Measurements from ENCODE around the gene WNT3A.
A peak's percentile ranks its signal among the peaks of the same experiment; 100 is the strongest.

Gene WNT3A

GRCh38 chr1:228013131-228013934 is 6.5 kb downstream of the WNT3A start:
- no peak overlapping the region for H3K4me3 ChIP-seq (replicated peaks in 1 of 2; ENCODE audit: low read depth in 2 of 2, low read length in 2 of 2)
- DNase-seq (ENCODE audit: low read depth in 2 of 2), result no peak
- TF ChIP-seq, protein P1, sequence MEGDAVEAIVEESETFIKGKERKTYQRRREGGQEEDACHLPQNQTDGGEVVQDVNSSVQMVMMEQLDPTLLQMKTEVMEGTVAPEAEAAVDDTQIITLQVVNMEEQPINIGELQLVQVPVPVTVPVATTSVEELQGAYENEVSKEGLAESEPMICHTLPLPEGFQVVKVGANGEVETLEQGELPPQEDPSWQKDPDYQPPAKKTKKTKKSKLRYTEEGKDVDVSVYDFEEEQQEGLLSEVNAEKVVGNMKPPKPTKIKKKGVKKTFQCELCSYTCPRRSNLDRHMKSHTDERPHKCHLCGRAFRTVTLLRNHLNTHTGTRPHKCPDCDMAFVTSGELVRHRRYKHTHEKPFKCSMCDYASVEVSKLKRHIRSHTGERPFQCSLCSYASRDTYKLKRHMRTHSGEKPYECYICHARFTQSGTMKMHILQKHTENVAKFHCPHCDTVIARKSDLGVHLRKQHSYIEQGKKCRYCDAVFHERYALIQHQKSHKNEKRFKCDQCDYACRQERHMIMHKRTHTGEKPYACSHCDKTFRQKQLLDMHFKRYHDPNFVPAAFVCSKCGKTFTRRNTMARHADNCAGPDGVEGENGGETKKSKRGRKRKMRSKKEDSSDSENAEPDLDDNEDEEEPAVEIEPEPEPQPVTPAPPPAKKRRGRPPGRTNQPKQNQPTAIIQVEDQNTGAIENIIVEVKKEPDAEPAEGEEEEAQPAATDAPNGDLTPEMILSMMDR (IDR thresholded peaks at IDR 0.05; ENCODE audit: low read depth, low read length), result no peak

GRCh38 chr1:228013935-228014930 is 7.4 kb downstream of the WNT3A start:
- DNase-seq (ENCODE audit: low read depth in 2 of 2), result peak; percentile 61 to 76
- H3K4me3 ChIP-seq (replicated peaks in 1 of 2; ENCODE audit: low read depth in 2 of 2, low read length in 2 of 2), result no peak overlapping the region
- TF ChIP-seq, protein P1 (IDR thresholded peaks at IDR 0.05; ENCODE audit: low read depth, low read length), result no peak

- H3K4me3 ChIP-seq (replicated peaks in 1 of 2; ENCODE audit: low read depth in 2 of 2, low read length in 2 of 2), result no peak overlapping the region
- DNase-seq (ENCODE audit: low read depth in 2 of 2), result peak; percentile 48 to 74
- TF ChIP-seq, protein P1 (IDR thresholded peaks at IDR 0.05; ENCODE audit: low read depth, low read length), result no peak
These were observed 8.7 kb downstream of the WNT3A start for GRCh38 chr1:228015276-228016180.

DNA sequence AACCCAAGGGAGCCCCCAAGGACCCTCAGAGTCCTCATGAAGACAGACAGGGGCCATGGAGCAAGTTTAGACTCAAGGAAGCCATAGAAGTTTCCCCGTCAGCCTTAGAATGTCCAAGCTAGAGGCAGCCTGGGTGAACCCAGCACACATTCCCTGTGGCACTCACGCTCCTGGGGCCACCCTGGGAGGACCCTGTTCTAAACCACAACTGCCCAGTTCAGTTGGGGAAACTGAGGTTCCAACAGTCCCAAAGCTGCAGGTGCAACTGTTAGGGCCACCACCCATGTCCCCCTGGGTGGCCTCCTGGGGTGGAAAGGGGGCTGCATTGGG is 9.3 kb downstream of the WNT3A start:
- DNase-seq (ENCODE audit: low read depth in 2 of 2), result no peak
- TF ChIP-seq, protein P1 (IDR thresholded peaks at IDR 0.05; ENCODE audit: low read depth, low read length), result no peak
- no peak overlapping the region for H3K4me3 ChIP-seq (replicated peaks in 1 of 2; ENCODE audit: low read depth in 2 of 2, low read length in 2 of 2)

DNA sequence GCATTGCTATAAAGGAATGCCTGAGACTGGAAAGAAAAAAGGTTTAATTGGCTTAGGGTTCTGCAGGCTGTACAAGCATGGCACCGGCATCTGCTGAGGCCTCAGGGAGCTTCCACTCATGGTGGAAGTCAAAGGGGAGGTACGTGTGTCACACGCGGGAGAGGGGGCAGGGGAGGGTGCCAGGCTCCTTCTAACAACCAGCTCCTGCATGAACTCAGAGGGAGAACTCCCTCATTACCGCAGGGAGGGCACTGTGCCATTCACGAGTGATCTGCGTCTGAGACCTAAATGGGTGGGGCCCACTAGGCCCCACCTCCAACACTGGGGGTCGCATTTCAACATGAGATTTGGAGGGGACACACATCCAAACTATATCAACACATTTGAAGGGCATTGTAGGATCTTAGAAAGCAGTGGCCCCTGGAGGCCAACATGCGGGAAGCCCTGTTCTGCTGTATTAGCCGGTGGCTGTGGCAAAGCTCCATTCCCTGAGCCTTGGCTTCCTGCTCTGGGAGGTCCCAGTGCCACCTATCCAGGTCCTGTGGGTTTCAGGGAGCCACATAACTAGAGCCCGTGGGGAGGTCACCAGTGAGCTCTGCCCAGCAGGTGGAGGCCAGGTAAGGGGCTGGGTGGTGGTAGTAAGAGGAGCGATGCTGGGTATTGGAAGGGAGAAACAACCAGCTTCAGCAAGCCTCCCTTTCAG is 10.0 kb downstream of the WNT3A start:
- H3K4me3 ChIP-seq (replicated peaks in 1 of 2; ENCODE audit: low read depth in 2 of 2, low read length in 2 of 2), result no peak overlapping the region
- DNase-seq (ENCODE audit: low read depth in 2 of 2), result no peak
- TF ChIP-seq, protein P1 (IDR thresholded peaks at IDR 0.05; ENCODE audit: low read depth, low read length), result no peak
